HL-60 (cell line): Measurements from ENCODE around the gene RWDD2A.

Source experiments
- DNase-seq, 2 experiments: peaks; one replicate each; pipeline ENCODE4 v3.0.0-alpha.2; 2010 to 2020; ENCODE audit warnings: low read depth in 1 of 2, low spot score in 1 of 2
- H3K27ac ChIP-seq: fragments of 250-450 bp; sonication (Bioruptor Pico); replicated peaks from 2 replicates; pipeline ENCODE4 v1.5.1; 2020; ENCODE audit warnings: mild to moderate bottlenecking, moderate library complexity
- H3K27me3 ChIP-seq: fragments of 250-450 bp; sonication (Bioruptor Pico); 2 replicates; pipeline ENCODE4 v1.5.1; 2021; ENCODE audit warnings: mild to moderate bottlenecking, moderate library complexity; ENCODE audit not compliant: insufficient read depth, poor library complexity, severe bottlenecking
- H3K4me3 ChIP-seq: replicated peaks from 2 replicates; pipeline ENCODE4 v1.5.1; 2011; ENCODE audit warnings: mild to moderate bottlenecking, control low read depth, low read length; ENCODE audit not compliant: insufficient read depth
- GABPA ChIP-seq: IDR thresholded peaks from 2 replicates; pipeline ENCODE4 v1.6.1; 2012; ENCODE audit warnings: low read depth
- POLR2AphosphoS5 ChIP-seq: IDR thresholded peaks from 2 replicates; pipeline ENCODE4 v1.6.1; 2012; ENCODE audit warnings: low read depth
- REST ChIP-seq: IDR thresholded peaks from 2 replicates; pipeline ENCODE4 v1.6.1; 2012; ENCODE audit warnings: low read depth; ENCODE audit not compliant: insufficient replicate concordance
- SPI1 ChIP-seq: IDR thresholded peaks from 2 replicates; pipeline ENCODE4 v1.6.1; 2012; ENCODE audit warnings: low read depth, mild to moderate bottlenecking, borderline replicate concordance
- TF ChIP-seq, protein P1 (sequence below): IDR thresholded peaks from one replicate; pipeline ENCODE4 v1.5.1; 2011; ENCODE audit warnings: low read length, control low read depth, inconsistent platforms; ENCODE audit not compliant: insufficient read depth

The RWDD2A gene

GRCh38 chr6:83199173-83199862 lies 6.2 kb downstream of the RWDD2A start:
- Histone ChIP-seq H3K27ac (no peak overlapping the region), H3K4me3 (no peak overlapping the region), H3K27me3 (no peaks in the 10 kb centered on the region)
- DNase-seq, result no peak
- TF ChIP-seq SPI1, result no peak
- no peak for TF ChIP-seq GABPA
- no peak for TF ChIP-seq REST
- TF ChIP-seq, protein P1, sequence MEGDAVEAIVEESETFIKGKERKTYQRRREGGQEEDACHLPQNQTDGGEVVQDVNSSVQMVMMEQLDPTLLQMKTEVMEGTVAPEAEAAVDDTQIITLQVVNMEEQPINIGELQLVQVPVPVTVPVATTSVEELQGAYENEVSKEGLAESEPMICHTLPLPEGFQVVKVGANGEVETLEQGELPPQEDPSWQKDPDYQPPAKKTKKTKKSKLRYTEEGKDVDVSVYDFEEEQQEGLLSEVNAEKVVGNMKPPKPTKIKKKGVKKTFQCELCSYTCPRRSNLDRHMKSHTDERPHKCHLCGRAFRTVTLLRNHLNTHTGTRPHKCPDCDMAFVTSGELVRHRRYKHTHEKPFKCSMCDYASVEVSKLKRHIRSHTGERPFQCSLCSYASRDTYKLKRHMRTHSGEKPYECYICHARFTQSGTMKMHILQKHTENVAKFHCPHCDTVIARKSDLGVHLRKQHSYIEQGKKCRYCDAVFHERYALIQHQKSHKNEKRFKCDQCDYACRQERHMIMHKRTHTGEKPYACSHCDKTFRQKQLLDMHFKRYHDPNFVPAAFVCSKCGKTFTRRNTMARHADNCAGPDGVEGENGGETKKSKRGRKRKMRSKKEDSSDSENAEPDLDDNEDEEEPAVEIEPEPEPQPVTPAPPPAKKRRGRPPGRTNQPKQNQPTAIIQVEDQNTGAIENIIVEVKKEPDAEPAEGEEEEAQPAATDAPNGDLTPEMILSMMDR, result no peak

GRCh38 chr6:83199863-83200225 lies 6.7 kb downstream of the RWDD2A start:
- H3K27me3 ChIP-seq, result no peaks in the 10 kb centered on the region
- H3K27ac ChIP-seq, result no peak overlapping the region
- TF ChIP-seq GABPA (no peak), REST (no peak), POLR2AphosphoS5 (no peak), SPI1 (no peak)
- TF ChIP-seq, protein P1, result no peak
- DNase-seq, result no peak
- no peak overlapping the region for H3K4me3 ChIP-seq

GRCh38 chr6:83202031-83202430 lies 8.9 kb downstream of the RWDD2A start:
- Histone ChIP-seq H3K27me3 (no peaks in the 10 kb centered on the region), H3K27ac (no peak overlapping the region), H3K4me3 (no peak overlapping the region)
- TF ChIP-seq SPI1 (no peak), POLR2AphosphoS5 (no peak), GABPA (no peak), REST (no peak)
- TF ChIP-seq, protein P1, result no peak
- no peak for DNase-seq
